ENCODE measurements around the gene PIP5K1B. TPM values are rescaled to one million over a fixed set of nuclear protein-coding genes. Genes with fewer than 3 reads are reported as not detected.

PIP5K1B gene
- total RNA-seq, 2 donors from 2014 or later: 0.17 to 0.37 TPM

GRCh38 chr9:68947842-68948569 lies 243.0 kb downstream of the PIP5K1B start:
- Mint-ChIP-seq H3K9me3 (no peaks in the 10 kb centered on the region), H3K4me3 (peak overlapping the region; percentile 20), H3K27ac (peak overlapping the region; percentile 76), H3K4me1 (peaks cover 23% of the 10 kb centered on the region), H3K36me3 (ENCODE audit: low read depth) (no peaks in the 10 kb centered on the region), H3K27me3 (peaks cover 20% of the 10 kb centered on the region)
- peak; percentile 87 for ATAC-seq (replicated peaks)

- Mint-ChIP-seq H3K27me3 (peaks cover 29% of the 10 kb centered on the region), H3K9me3 (no peaks in the 10 kb centered on the region), H3K4me1 (peaks cover 23% of the 10 kb centered on the region), H3K4me3 (no peak overlapping the region), H3K27ac (peak overlapping the region; percentile 42), H3K36me3 (ENCODE audit: low read depth) (no peaks in the 10 kb centered on the region)
- ATAC-seq (replicated peaks): no peak
Observed at GRCh38 chr9:68949271-68950000, 244.4 kb downstream of the PIP5K1B start.

DNA sequence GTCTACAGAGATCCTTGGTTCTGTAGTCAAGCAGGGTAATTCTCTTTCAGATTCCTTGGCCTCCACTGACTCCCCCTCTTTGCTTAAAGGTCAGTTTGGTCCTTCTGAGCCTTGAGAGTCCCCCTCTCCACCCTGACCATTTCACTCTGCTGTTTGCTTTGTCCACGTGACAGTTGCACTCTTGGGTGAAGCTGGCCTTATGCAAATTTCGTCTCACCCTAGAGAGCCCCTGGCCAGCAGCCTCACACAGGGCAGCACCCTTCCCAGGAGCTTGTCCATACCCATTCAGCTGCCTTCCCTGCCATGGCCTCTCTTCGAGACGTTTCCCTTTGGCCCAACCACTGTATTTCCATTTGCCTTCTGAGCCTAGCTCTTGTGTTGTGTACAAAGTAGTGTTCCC lies 245.1 kb downstream of the PIP5K1B start:
- no peak for ATAC-seq (replicated peaks)
- H3K4me1 Mint-ChIP-seq: peaks cover 23% of the 10 kb centered on the region
- H3K27ac Mint-ChIP-seq: no peak overlapping the region
- no peaks in the 10 kb centered on the region for H3K36me3 Mint-ChIP-seq (ENCODE audit: low read depth)
- peaks cover 34% of the 10 kb centered on the region for H3K27me3 Mint-ChIP-seq
- no peak overlapping the region for H3K4me3 Mint-ChIP-seq
- no peaks in the 10 kb centered on the region for H3K9me3 Mint-ChIP-seq

GRCh38 chr9:68950689-68951088 lies 245.6 kb downstream of the PIP5K1B start:
- Mint-ChIP-seq H3K36me3 (ENCODE audit: low read depth) (no peaks in the 10 kb centered on the region), H3K27ac (no peak overlapping the region), H3K4me1 (peaks cover 23% of the 10 kb centered on the region), H3K9me3 (no peaks in the 10 kb centered on the region), H3K27me3 (peaks cover 37% of the 10 kb centered on the region), H3K4me3 (no peak overlapping the region)
- no peak for ATAC-seq (replicated peaks)

- Mint-ChIP-seq H3K27ac (peak overlapping the region; percentile 75), H3K4me1 (peaks cover 23% of the 10 kb centered on the region), H3K36me3 (ENCODE audit: low read depth) (no peaks in the 10 kb centered on the region), H3K4me3 (peak overlapping the region; percentile 26), H3K27me3 (peaks cover 37% of the 10 kb centered on the region), H3K9me3 (no peaks in the 10 kb centered on the region)
- ATAC-seq (replicated peaks): peak; percentile 55
Observed at GRCh38 chr9:68951879-68952659, 247.0 kb downstream of the PIP5K1B start.

DNA sequence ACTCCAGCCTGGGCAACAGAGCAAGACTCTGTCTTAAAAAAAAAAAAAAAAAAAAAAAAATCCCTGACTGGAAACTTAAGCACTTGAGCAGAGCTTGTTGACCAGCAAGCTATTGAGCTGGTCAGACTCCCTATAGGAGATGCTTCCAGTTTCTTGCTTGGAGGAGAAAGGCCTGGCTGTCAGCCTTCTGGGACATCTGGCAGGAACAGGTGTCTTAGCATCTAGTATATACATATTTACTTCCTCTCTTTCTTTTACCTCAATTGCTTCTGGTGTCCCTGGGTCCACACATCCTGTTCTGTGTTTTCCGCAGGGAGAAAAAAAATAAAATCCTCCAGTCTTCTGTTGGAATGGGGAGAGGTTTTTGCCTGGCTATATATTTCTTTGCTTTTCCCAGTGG lies 248.7 kb downstream of the PIP5K1B start:
- Mint-ChIP-seq H3K4me1 (peaks cover 14% of the 10 kb centered on the region), H3K27me3 (peaks cover 34% of the 10 kb centered on the region), H3K36me3 (ENCODE audit: low read depth) (no peaks in the 10 kb centered on the region), H3K27ac (no peak overlapping the region), H3K4me3 (no peak overlapping the region), H3K9me3 (no peaks in the 10 kb centered on the region)
- ATAC-seq (replicated peaks): no peak

DNA sequence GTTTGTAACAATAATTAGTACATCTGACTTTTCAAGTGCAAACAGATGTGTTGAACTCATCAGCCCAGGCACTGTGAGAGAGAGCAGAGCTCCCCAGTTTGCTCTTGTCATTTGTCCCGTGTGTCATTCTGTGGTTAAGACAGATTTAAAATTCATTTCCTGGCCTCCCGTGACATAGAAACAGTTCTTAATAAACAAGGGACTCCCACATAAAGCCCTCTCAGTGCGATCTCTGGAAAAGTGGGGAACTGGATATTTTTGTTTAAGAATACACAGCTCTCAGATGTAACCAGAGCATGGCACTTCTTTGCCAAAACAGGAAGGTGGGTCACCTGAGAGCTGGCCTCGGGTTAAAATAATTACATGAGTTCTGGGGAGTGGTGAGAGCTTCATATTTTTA lies 250.3 kb downstream of the PIP5K1B start:
- H3K27ac Mint-ChIP-seq: no peak overlapping the region
- no peaks in the 10 kb centered on the region for H3K36me3 Mint-ChIP-seq (ENCODE audit: low read depth)
- ATAC-seq (replicated peaks): peak; percentile 65
- H3K4me3 Mint-ChIP-seq: no peak overlapping the region
- peaks cover 10% of the 10 kb centered on the region for H3K4me1 Mint-ChIP-seq
- H3K27me3 Mint-ChIP-seq: peaks cover 39% of the 10 kb centered on the region
- no peaks in the 10 kb centered on the region for H3K9me3 Mint-ChIP-seq

DNA sequence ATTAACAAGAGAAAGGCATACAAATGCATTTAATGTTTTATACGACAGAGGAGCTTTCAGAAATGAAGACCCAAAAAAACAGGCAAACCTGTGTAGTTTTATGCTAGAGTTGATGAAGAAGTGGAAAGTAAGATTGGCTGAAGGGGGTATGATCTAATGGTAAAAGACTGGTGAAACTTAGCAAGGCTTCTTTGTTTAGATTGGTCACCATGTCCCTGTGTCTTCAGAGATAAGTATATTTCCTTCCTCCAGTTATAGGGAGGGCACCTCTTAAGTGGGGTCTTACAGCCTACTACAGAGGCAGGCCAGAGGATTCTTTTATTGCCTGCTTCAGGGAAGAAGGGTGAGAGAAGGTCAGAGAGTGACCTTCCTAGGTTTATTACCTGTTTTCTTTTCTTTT lies 252.4 kb downstream of the PIP5K1B start:
- Mint-ChIP-seq H3K27me3 (peaks cover 39% of the 10 kb centered on the region), H3K36me3 (ENCODE audit: low read depth) (no peaks in the 10 kb centered on the region), H3K4me3 (no peak overlapping the region), H3K9me3 (no peaks in the 10 kb centered on the region), H3K4me1 (peaks cover 1% of the 10 kb centered on the region), H3K27ac (no peak overlapping the region)
- ATAC-seq (replicated peaks): no peak

DNA sequence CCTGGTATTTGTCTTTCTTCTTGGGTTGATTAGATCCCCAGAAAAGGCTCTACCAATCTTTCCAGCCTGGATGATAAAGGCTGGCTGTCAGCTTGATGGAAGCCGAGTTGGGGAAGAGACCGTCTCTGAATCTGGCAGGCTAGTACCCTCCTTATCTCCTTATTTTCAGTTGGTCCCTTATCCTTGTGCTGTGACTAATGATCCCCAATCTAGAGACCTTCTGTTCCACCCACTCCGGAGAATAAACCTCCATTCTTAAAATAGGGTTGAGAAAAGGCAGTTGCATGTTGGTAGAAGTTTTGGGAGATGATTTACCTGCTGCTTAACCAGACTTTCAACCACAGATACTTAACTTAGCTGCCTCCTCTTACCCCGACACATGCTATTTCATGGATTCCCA lies 256.5 kb downstream of the PIP5K1B start:
- no peak for ATAC-seq (replicated peaks)
- peaks cover 27% of the 10 kb centered on the region for H3K27me3 Mint-ChIP-seq
- H3K36me3 Mint-ChIP-seq (ENCODE audit: low read depth): no peaks in the 10 kb centered on the region
- H3K4me1 Mint-ChIP-seq: no peaks in the 10 kb centered on the region
- H3K4me3 Mint-ChIP-seq: no peak overlapping the region
- H3K9me3 Mint-ChIP-seq: no peaks in the 10 kb centered on the region
- no peak overlapping the region for H3K27ac Mint-ChIP-seq

DNA sequence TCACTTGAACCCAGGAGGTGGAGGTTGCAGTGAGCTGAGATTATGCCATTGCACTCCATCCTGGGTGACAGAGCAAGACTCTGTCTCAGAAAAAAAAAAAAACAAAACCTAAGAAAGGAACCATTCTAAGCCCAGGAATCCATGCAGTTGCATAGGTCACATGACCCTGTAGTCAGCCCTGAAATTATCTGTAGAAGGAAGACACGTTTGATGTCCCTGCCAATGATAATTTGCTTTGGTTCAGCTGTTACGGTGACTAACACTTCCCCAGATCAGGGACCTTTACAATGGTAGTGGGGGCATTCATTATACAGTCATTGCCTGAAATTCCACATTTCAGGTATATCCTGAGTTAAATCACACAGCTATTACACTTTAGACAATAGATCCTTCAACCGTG lies 258.4 kb downstream of the PIP5K1B start:
- no peak overlapping the region for H3K27ac Mint-ChIP-seq
- H3K4me3 Mint-ChIP-seq: no peak overlapping the region
- H3K36me3 Mint-ChIP-seq (ENCODE audit: low read depth): no peaks in the 10 kb centered on the region
- H3K27me3 Mint-ChIP-seq: peaks cover 30% of the 10 kb centered on the region
- no peaks in the 10 kb centered on the region for H3K4me1 Mint-ChIP-seq
- ATAC-seq (replicated peaks): no peak
- no peaks in the 10 kb centered on the region for H3K9me3 Mint-ChIP-seq

- H3K4me1 Mint-ChIP-seq: no peaks in the 10 kb centered on the region
- no peaks in the 10 kb centered on the region for H3K36me3 Mint-ChIP-seq (ENCODE audit: low read depth)
- peaks cover 30% of the 10 kb centered on the region for H3K27me3 Mint-ChIP-seq
- no peak overlapping the region for H3K4me3 Mint-ChIP-seq
- ATAC-seq (replicated peaks): no peak
- no peak overlapping the region for H3K27ac Mint-ChIP-seq
- H3K9me3 Mint-ChIP-seq: no peaks in the 10 kb centered on the region
Observed at GRCh38 chr9:68964102-68964541, 259.1 kb downstream of the PIP5K1B start.

GRCh38 chr9:68964765-68965164 lies 259.7 kb downstream of the PIP5K1B start:
- Mint-ChIP-seq H3K4me1 (no peaks in the 10 kb centered on the region), H3K27ac (no peak overlapping the region)

DNA sequence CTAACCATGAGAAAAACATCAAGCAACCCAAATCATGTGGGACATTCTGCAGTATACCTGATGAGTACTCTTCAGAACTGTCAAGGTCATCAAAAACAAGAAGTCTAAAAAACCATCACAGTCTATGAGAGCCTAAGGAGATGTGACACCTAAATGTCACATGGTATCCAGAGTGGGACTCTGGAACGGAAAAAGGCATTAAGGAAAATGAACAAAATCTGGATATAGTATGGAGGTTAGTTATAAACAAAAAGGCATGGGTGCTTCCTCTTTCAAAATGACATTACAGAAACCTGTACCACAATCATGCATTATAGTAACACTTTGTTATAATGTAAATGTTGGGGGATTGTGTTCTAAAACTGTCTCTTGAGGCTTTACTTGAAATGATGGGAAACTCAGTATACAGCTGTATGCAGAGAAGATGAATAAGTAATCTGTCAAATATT lies 261.5 kb downstream of the PIP5K1B start:
- no peaks in the 10 kb centered on the region for H3K9me3 Mint-ChIP-seq
- H3K4me1 Mint-ChIP-seq: peaks cover under 1% of the 10 kb centered on the region
- no peak overlapping the region for H3K27ac Mint-ChIP-seq
- no peak for ATAC-seq (replicated peaks)
- no peak overlapping the region for H3K4me3 Mint-ChIP-seq
- H3K36me3 Mint-ChIP-seq (ENCODE audit: low read depth): no peaks in the 10 kb centered on the region
- peaks cover 14% of the 10 kb centered on the region for H3K27me3 Mint-ChIP-seq

More at GRCh38 chr9:68964765-68965164, 259.7 kb downstream of the PIP5K1B start:
- no peaks in the 10 kb centered on the region for H3K9me3 Mint-ChIP-seq
- ATAC-seq (replicated peaks): no peak
- H3K27me3 Mint-ChIP-seq: peaks cover 25% of the 10 kb centered on the region
- no peaks in the 10 kb centered on the region for H3K36me3 Mint-ChIP-seq (ENCODE audit: low read depth)
- H3K4me3 Mint-ChIP-seq: no peak overlapping the region

DNA sequence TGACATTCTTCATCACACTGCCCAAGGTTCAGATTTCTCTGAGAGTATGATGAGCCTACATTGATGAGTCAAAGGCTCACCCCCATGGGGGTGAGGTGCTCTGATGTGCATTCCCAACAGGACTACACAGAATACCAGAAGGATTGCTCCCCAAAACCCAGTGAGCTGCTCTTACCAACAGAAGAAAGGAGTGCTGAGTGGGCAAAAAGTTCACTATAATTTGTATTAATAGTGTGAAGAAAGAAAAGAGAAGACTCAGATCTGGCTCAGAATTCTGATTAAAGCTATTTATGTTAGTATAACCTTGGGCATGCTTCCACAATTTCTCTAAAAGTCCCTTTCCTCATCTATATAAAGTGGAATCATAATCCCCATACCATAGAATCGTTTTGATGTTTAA lies 262.8 kb downstream of the PIP5K1B start:
- no peaks in the 10 kb centered on the region for H3K36me3 Mint-ChIP-seq (ENCODE audit: low read depth)
- no peak overlapping the region for H3K27ac Mint-ChIP-seq
- ATAC-seq (replicated peaks): no peak
- H3K9me3 Mint-ChIP-seq: no peaks in the 10 kb centered on the region
- H3K27me3 Mint-ChIP-seq: peaks cover 9% of the 10 kb centered on the region
- no peak overlapping the region for H3K4me3 Mint-ChIP-seq
- H3K4me1 Mint-ChIP-seq: peaks cover 4% of the 10 kb centered on the region

Data from activated T-helper 17 cell treated with anti-CD3 and anti-CD28 coated beads, Interleukin-2, amount 50 U/mL, for 72 hours (primary cell).